HEK293 (cell line): ENCODE data around the gene ENAH.

Source experiments
- ZNF274 ChIP-seq, 2 experiments: fragments of 200-500 bp in 1 of 2; fragments of 450-650 bp in 1 of 2; sonication (Bioruptor generic) in 1 of 2; formaldehyde crosslinking in 1 of 2; IDR thresholded peaks; 2 replicates each; pipeline versions ENCODE4 v1.5.1 to v1.6.1; 2014 to 2016; ENCODE audit warnings: borderline replicate concordance in 1 of 2, inconsistent platforms in 1 of 2, low read length in 1 of 2, missing biosample characterization in 1 of 2, missing genetic modification characterization in 1 of 2
- TF ChIP-seq, protein P1 (sequence below): fragments of 450-650 bp; formaldehyde crosslinking; IDR thresholded peaks from 2 replicates; pipeline ENCODE4 v1.5.1; 2016; ENCODE audit warnings: missing biosample characterization, missing genetic modification characterization
- TF ChIP-seq, protein P2 (sequence below): fragments of 450-650 bp; formaldehyde crosslinking; IDR thresholded peaks from 2 replicates; pipeline ENCODE4 v1.5.1; 2016; ENCODE audit warnings: missing biosample characterization, missing genetic modification characterization
- TF ChIP-seq, protein P3 (sequence below): fragments of 450-650 bp; formaldehyde crosslinking; IDR thresholded peaks from 2 replicates; pipeline ENCODE4 v1.5.1; 2016; ENCODE audit warnings: missing biosample characterization, missing genetic modification characterization

DNA sequence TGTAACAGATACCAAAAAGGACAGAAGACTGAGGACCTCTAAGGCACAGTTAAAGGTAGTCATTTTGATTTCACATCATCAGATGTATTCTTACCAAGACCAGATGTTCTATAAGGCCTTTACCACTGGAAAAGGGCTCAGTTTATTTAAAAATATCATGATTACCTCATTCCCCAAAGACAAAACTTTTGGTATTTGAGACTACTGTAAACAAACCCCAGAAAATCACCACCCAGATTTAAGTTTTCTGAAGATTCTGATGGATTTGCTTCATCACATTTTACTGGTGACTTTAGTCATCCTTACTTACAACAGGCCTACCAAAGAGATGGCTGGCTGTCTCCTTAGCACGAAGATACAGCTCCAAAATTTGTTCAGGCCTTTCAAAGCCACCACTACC, 8.3 kb downstream of the ENAH start:
- TF ChIP-seq, protein P1, sequence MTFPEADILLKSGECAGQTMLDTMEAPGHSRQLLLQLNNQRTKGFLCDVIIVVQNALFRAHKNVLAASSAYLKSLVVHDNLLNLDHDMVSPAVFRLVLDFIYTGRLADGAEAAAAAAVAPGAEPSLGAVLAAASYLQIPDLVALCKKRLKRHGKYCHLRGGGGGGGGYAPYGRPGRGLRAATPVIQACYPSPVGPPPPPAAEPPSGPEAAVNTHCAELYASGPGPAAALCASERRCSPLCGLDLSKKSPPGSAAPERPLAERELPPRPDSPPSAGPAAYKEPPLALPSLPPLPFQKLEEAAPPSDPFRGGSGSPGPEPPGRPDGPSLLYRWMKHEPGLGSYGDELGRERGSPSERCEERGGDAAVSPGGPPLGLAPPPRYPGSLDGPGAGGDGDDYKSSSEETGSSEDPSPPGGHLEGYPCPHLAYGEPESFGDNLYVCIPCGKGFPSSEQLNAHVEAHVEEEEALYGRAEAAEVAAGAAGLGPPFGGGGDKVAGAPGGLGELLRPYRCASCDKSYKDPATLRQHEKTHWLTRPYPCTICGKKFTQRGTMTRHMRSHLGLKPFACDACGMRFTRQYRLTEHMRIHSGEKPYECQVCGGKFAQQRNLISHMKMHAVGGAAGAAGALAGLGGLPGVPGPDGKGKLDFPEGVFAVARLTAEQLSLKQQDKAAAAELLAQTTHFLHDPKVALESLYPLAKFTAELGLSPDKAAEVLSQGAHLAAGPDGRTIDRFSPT (tag by site-specific recombination) = no peak
- TF ChIP-seq, protein P2, sequence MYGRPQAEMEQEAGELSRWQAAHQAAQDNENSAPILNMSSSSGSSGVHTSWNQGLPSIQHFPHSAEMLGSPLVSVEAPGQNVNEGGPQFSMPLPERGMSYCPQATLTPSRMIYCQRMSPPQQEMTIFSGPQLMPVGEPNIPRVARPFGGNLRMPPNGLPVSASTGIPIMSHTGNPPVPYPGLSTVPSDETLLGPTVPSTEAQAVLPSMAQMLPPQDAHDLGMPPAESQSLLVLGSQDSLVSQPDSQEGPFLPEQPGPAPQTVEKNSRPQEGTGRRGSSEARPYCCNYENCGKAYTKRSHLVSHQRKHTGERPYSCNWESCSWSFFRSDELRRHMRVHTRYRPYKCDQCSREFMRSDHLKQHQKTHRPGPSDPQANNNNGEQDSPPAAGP (tag by site-specific recombination) = no peak
- TF ChIP-seq, protein P3, sequence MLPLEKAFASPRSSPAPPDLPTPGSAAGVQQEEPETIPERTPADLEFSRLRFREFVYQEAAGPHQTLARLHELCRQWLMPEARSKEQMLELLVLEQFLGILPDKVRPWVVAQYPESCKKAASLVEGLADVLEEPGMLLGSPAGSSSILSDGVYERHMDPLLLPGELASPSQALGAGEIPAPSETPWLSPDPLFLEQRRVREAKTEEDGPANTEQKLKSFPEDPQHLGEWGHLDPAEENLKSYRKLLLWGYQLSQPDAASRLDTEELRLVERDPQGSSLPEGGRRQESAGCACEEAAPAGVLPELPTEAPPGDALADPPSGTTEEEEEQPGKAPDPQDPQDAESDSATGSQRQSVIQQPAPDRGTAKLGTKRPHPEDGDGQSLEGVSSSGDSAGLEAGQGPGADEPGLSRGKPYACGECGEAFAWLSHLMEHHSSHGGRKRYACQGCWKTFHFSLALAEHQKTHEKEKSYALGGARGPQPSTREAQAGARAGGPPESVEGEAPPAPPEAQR (tag by site-specific recombination) = no peak
- no peak for TF ChIP-seq ZNF274 (IDR thresholded peaks at IDR 0.05; ENCODE audit: low read length)
- no peak for TF ChIP-seq ZNF274 (tag by site-specific recombination; IDR thresholded peaks at IDR 0.05; ENCODE audit: borderline replicate concordance)
